ENCODE measurements around the gene TSPAN1. TPM values are rescaled to one million over a fixed set of nuclear protein-coding genes. Genes with fewer than 3 reads are reported as not detected.

The TSPAN1 gene
- polyA plus RNA-seq (ENCODE audit: insufficient read length), result 50.1 TPM
- long read RNA-seq, donor 1, partial matches to known transcripts, result 15 of 16 reads
- long read RNA-seq, donor 1, other reads (novel, unspliced or antisense), result 0 of 16 reads
- long read RNA-seq, donor 2, partial matches to known transcripts, result 25 of 26 reads
- long read RNA-seq, donor 2, other reads (novel, unspliced or antisense), result 0 of 26 reads
- long read RNA-seq, donor 3, partial matches to known transcripts, result 14 of 14 reads
- long read RNA-seq, donor 3, other reads (novel, unspliced or antisense), result 0 of 14 reads
- long read RNA-seq, donor 4, partial matches to known transcripts, result 0 of 2 reads
- long read RNA-seq, donor 4, other reads (novel, unspliced or antisense), result 0 of 2 reads
- long read RNA-seq, donor 5, partial matches to known transcripts, result 40 of 41 reads
- long read RNA-seq, donor 5, other reads (novel, unspliced or antisense), result 0 of 41 reads
- long read RNA-seq, donor 6, partial matches to known transcripts, result 17 of 17 reads
- long read RNA-seq, donor 6, other reads (novel, unspliced or antisense), result 0 of 17 reads
- long read RNA-seq, donor 7, partial matches to known transcripts, result 35 of 37 reads
- long read RNA-seq, donor 7, other reads (novel, unspliced or antisense), result 0 of 37 reads
- long read RNA-seq, donor 8, partial matches to known transcripts, result 15 of 16 reads
- long read RNA-seq, donor 8, other reads (novel, unspliced or antisense), result 0 of 16 reads

DNA sequence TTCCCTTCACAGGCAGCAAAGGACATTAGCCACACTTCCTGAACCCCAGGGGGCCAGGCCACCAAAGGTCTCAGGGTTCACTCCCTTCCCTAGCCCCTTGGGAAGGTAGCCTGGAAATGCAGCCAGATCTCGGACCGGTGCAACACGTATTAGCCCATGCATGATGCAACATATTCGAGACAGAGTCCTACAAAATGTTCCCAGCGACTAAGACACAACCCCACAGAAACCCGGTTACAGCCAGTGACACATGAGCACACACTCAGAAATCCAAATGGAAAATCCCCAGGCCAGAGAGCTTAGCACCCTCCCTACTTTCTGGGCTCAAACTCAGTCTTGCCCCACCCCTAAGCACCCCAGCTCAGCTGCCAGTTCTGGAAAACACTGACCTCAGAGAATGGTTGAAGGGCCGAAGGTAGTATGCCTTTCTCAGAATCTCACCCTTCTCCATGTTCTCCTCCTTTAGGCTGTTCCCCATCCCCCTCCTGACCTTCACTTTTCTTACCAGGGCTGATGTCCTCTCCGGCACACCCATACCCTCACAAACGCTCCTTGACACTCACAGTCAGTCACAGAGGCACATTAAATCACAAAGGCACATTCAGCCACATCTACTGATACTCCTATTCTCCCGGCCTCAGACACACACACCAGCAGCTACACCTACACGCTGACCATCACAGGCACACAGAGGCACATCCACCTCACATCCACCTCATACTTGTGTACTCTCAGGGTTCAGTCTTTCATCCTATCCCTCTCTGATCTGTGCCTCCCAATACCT lies at the start of gene TSPAN1:
TSS of gene TSPAN1 (plus strand) at position 640 of the 784 bp plus-strand sequence. CDS start 6,021 bp downstream, outside the sequence.
- no peak for DNase-seq

GRCh38 chr1:46128344-46128743 lies 46.5 kb upstream of the TSPAN1 start:
- no peak for DNase-seq

DNA sequence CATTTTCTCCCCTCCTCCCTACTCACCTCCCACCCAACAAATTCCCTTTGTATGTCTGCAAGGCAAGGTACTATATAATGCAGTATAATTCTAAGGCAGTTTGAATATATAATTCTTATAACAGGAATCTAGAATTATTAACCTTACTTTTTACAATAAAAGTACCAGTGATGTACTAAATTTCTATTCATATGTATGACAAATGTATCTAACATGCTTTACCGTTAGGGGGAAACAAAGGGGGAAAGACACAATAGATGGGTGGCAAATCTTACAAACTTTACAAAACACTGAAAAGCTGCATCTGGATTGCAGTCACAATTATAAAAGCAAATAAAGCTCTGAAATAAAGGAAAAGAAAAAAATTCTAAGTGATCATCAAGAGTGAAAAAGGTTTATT lies 44.8 kb upstream of the TSPAN1 start:
- DNase-seq, result no peak

- peak; percentile 18 for DNase-seq
Measured at GRCh38 chr1:46130606-46131005, 44.3 kb upstream of the TSPAN1 start.

GRCh38 chr1:46131093-46131492 lies 43.8 kb upstream of the TSPAN1 start:
- DNase-seq, result peak; percentile 34

GRCh38 chr1:46131712-46132528 lies 43.0 kb upstream of the TSPAN1 start:
- DNase-seq, result peak; percentile 56

GRCh38 chr1:46132529-46133180 lies 42.2 kb upstream of the TSPAN1 start, which contains the start of gene PIK3R3:
Gene PIK3R3, minus strand, starts transcription at chr1:46132629. Its CDS starts 677 bp downstream, at chr1:46131952.
- peak; percentile 98 for DNase-seq

- no peak for DNase-seq
Measured at GRCh38 chr1:46133181-46133658, 41.7 kb upstream of the TSPAN1 start.

DNA sequence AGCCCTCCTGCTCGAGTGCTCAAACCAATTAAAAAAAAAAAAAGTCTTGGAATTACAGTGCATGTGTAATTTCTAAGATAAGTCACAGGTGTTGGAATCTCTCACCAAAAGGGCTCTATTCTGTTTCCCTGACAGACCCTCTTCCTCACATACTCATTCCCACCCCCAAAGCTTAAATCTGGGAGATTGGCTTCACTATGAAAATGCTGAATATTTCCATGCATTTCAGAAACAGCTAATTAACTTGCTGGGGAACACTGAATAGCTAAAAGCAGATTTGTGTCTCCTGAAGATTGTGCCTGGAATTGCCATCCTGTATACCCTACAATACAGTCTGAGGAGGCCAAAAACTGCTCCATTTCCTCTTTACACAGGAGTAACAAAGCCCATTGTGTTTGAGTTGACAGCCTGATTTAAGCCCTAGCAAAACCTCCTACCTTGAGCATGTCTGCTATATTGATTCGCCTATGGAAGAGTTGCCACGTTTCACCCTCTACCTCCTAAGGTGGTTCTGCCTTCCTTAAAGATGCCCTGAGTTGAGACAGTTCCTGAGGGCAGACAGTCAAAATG lies 41.0 kb upstream of the TSPAN1 start:
- DNase-seq, result no peak

GRCh38 chr1:46134660-46135331 lies 40.1 kb upstream of the TSPAN1 start:
- DNase-seq, result no peak

DNA sequence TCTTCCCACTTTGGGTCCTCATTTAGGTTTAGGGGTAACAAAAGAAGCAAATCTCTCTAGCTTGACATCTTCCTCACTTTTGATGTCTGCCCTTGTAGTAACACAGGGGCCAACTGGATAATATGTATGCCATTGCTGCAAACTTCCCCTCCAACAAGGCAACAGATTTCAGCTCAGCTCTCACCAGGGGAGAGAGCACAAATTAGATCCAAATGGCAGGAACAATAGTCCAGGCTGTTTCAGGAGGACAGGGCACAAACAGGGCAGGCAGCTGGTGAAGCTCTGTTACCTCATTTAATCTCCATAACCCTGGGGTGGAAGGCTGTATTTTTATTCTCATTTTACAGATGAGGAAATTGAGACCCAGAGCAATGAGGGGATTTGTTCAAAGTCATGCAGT lies 38.2 kb upstream of the TSPAN1 start:
- no peak for DNase-seq

DNA sequence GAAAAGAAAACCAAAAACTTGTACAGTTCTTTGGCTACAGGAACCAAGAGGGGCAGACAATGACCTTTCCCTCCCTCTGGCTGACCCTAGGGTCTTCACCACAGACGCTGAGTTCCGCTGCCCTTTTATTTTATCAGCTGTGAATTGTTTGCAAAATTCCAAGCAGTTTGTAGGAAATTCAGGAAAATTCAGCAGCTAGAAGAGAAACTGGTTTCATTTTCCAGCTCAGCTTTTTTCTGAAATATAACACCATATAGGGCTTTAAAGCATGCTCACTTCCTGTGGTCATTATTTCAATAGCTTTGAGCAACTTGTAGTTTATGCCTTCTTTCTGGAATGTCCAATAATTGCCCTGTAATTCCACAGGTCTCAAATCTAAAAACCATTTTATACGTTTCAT lies 37.0 kb upstream of the TSPAN1 start:
- peak; percentile 21 for DNase-seq

GRCh38 chr1:46148318-46148717 lies 26.6 kb upstream of the TSPAN1 start:
- DNase-seq, result no peak

GRCh38 chr1:46150085-46150484 lies 24.8 kb upstream of the TSPAN1 start:
- DNase-seq, result no peak

DNA sequence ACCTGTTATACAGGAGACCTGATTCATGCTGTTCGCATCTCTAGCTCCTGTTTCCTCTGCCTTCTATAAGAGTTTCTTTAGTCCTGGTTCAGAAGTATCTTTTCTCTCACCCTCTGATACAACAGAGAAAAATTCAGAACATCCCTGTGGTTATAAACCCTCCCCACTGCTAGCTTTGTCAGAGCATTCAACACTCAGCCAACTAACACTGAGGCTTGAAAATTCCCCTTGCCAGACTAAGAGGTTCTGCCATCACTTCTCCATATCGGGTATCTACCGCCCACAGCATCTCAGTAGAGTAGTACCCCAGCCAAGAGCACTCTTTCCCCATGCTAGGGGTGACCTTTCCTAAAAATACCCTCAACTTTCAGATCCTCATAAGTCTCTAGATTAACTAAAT lies 22.9 kb upstream of the TSPAN1 start:
- DNase-seq, result no peak

- DNase-seq, result no peak
Measured at GRCh38 chr1:46153228-46153627, 21.7 kb upstream of the TSPAN1 start.

- DNase-seq, result no peak
Measured at GRCh38 chr1:46153732-46154131, 21.2 kb upstream of the TSPAN1 start.

DNA sequence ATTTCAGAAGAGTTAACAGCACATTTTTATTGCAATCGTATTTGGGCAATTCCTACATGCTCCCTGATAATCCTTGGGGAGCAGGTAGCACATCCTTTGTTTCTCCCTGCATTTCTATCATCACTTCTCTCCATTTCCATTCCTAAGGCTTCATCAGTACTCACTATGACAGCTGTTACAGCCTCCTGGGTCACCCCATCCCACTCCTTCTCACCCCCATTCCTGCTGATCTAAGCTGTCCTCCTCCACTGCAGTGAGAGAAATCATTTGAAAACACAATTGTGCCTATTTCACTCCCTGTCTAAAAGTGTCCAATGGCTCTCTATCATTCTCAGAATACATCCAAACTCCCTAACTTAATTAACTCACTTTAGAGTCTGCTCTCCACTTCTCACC lies 17.0 kb upstream of the TSPAN1 start:
- DNase-seq, result no peak

- DNase-seq, result no peak
Measured at GRCh38 chr1:46158312-46159281, 16.3 kb upstream of the TSPAN1 start.

Data from left kidney (tissue), 8 donors.